Hepatocyte (in vitro differentiated cells): ENCODE measurements around the gene SLC25A12. TPM values are rescaled to one million over a fixed set of nuclear protein-coding genes. Genes with fewer than 3 reads are reported as not detected.
A peak's percentile ranks its signal among the peaks of the same experiment; 100 is the strongest.

Source experiments
- DNase-seq: peaks from one replicate; pipeline ENCODE4 v3.0.0-alpha.2; 2016; ENCODE audit warnings: low spot score
- H2AFZ ChIP-seq: fragments of 200-600 bp; sonication (generic); 2 replicates; pipeline ENCODE4 v1.6.0; 2016; ENCODE audit warnings: antibody characterized with exemption, mild to moderate bottlenecking
- H3K27ac ChIP-seq: fragments of 200-600 bp; sonication (generic); 2 replicates; pipeline ENCODE4 v1.5.1; 2016; ENCODE audit warnings: mild to moderate bottlenecking
- H3K27me3 ChIP-seq: fragments of 200-600 bp; sonication (generic); 2 replicates; pipeline ENCODE4 v1.6.1; 2016
- H3K36me3 ChIP-seq: fragments of 200-600 bp; sonication (generic); replicated peaks from 2 replicates; pipeline ENCODE4 v1.5.1; 2016; ENCODE audit warnings: low read depth; ENCODE audit not compliant: insufficient read depth
- H3K4me1 ChIP-seq: fragments of 200-600 bp; sonication (generic); 2 replicates; pipeline ENCODE4 v1.5.1; 2016; ENCODE audit warnings: mild to moderate bottlenecking, moderate library complexity; ENCODE audit not compliant: insufficient read depth
- H3K4me2 ChIP-seq: fragments of 200-600 bp; sonication (generic); 2 replicates; pipeline ENCODE4 v1.6.0; 2016
- H3K4me3 ChIP-seq: fragments of 200-600 bp; sonication (generic); 2 replicates; pipeline ENCODE4 v1.5.1; 2016; ENCODE audit warnings: mild to moderate bottlenecking
- H3K79me2 ChIP-seq: fragments of 200-600 bp; sonication (generic); 2 replicates; pipeline ENCODE4 v1.6.0; 2017; ENCODE audit warnings: mild to moderate bottlenecking
- H3K9me2 ChIP-seq: fragments of 200-600 bp; sonication (generic); replicated peaks from 2 replicates; pipeline ENCODE4 v1.6.0; 2017; ENCODE audit warnings: mild to moderate bottlenecking; ENCODE audit not compliant: insufficient read depth
- H3K9me3 ChIP-seq: fragments of 200-600 bp; sonication (generic); 2 replicates; pipeline ENCODE4 v1.5.1; 2016; ENCODE audit warnings: low read depth, mild to moderate bottlenecking
- H4K20me1 ChIP-seq: fragments of 200-600 bp; sonication (generic); 2 replicates; pipeline ENCODE4 v1.6.0; 2016; ENCODE audit warnings: mild to moderate bottlenecking; ENCODE audit not compliant: insufficient read depth, poor library complexity, severe bottlenecking
- CTCF ChIP-seq: fragments of 200-600 bp; sonication (generic); IDR thresholded peaks from 2 replicates; pipeline ENCODE4 v1.5.1; 2016; ENCODE audit warnings: antibody characterized with exemption, mild to moderate bottlenecking; ENCODE audit not compliant: poor library complexity
- EZH2 ChIP-seq: fragments of 200-600 bp; sonication (generic); IDR thresholded peaks from 2 replicates; pipeline ENCODE4 v1.6.1; 2016; ENCODE audit warnings: antibody characterized with exemption, mild to moderate bottlenecking, borderline replicate concordance
- EZH2phosphoT487 ChIP-seq: fragments of 200-600 bp; sonication (generic); IDR thresholded peaks from one replicate; pipeline ENCODE4 v1.6.1; 2018; ENCODE audit warnings: antibody characterized with exemption, mild to moderate bottlenecking, low read depth, moderate library complexity; ENCODE audit not compliant: unreplicated experiment, severe bottlenecking
- WGBS: methylation state at CpG from one replicate; pipeline ENCODE4 v1.1.6; 2016; ENCODE audit warnings: low lambda C conversion rate; ENCODE audit errors: missing lambda C conversion rate; 5-methylcytosine and 5-hydroxymethylcytosine counted together
- polyA plus RNA-seq: library from polyadenylated mRNA; unstranded; fragments of >200 nt; fragmentation: Nextera tagmentation; extraction: Ambion mirVana; gene quantifications from 2 replicates; pipeline ENCODE4 v1.2.1, GENCODE V29; 2016
- total RNA-seq: library from RNA; depleted of rRNA; stranded (reverse); fragments of >200 nt; gene quantifications from 2 replicates; pipeline ENCODE4 v1.2.3, GENCODE V29; 2014

The SLC25A12 gene
- total and polyA plus RNA-seq, 2 experiments from 2014 or later: 7.1 to 11.1 TPM

GRCh38 chr2:171879865-171880264, 14.2 kb downstream of the SLC25A12 start:
- 83% methylated on average over 1 of the region's 1 CpG for WGBS
- H3K79me2 ChIP-seq: no peaks in the 10 kb centered on the region
- H3K9me3 ChIP-seq: no peaks in the 10 kb centered on the region
- TF ChIP-seq CTCF: no peak
- no peak for TF ChIP-seq EZH2phosphoT487
- no peak for TF ChIP-seq EZH2
- no peak overlapping the region for H3K4me2 ChIP-seq
- H2AFZ ChIP-seq: no peak overlapping the region
- no peaks in the 10 kb centered on the region for H3K36me3 ChIP-seq
- H3K27ac ChIP-seq: no peak overlapping the region
- no peaks in the 10 kb centered on the region for H3K9me2 ChIP-seq
- H3K4me1 ChIP-seq: no peaks in the 10 kb centered on the region
- no peaks in the 10 kb centered on the region for H4K20me1 ChIP-seq
- H3K27me3 ChIP-seq: no peaks in the 10 kb centered on the region
- DNase-seq: no peak
- no peak overlapping the region for H3K4me3 ChIP-seq

- H3K79me2 ChIP-seq: no peaks in the 10 kb centered on the region
- H3K27ac ChIP-seq: peak overlapping the region; percentile 37
- no peaks in the 10 kb centered on the region for H3K27me3 ChIP-seq
- H3K4me3 ChIP-seq: no peak overlapping the region
- H2AFZ ChIP-seq: no peak overlapping the region
- peak; percentile 28 for DNase-seq
- 28% methylated on average over 2 of the region's 2 CpGs for WGBS
- TF ChIP-seq CTCF (no peak), EZH2phosphoT487 (no peak), EZH2 (no peak)
- H3K4me1 ChIP-seq: no peaks in the 10 kb centered on the region
- H3K36me3 ChIP-seq: no peaks in the 10 kb centered on the region
- no peaks in the 10 kb centered on the region for H4K20me1 ChIP-seq
- no peaks in the 10 kb centered on the region for H3K9me2 ChIP-seq
- H3K9me3 ChIP-seq: no peaks in the 10 kb centered on the region
- H3K4me2 ChIP-seq: no peak overlapping the region
Measured at GRCh38 chr2:171878481-171878993, 15.5 kb downstream of the SLC25A12 start.

- WGBS: 92% methylated on average over 12 of the region's 12 CpGs
Measured at GRCh38 chr2:171874963-171875362, 19.1 kb downstream of the SLC25A12 start.

More at GRCh38 chr2:171874963-171875362, 19.1 kb downstream of the SLC25A12 start:
- H4K20me1 ChIP-seq: no peaks in the 10 kb centered on the region
- H3K27ac ChIP-seq: no peak overlapping the region
- no peak overlapping the region for H2AFZ ChIP-seq
- no peaks in the 10 kb centered on the region for H3K36me3 ChIP-seq
- no peaks in the 10 kb centered on the region for H3K79me2 ChIP-seq
- no peak for DNase-seq
- H3K9me2 ChIP-seq: no peaks in the 10 kb centered on the region
- no peaks in the 10 kb centered on the region for H3K27me3 ChIP-seq
- H3K4me3 ChIP-seq: no peak overlapping the region
- no peak for TF ChIP-seq EZH2phosphoT487
- no peak for TF ChIP-seq CTCF
- TF ChIP-seq EZH2: no peak
- no peak overlapping the region for H3K4me2 ChIP-seq
- H3K4me1 ChIP-seq: no peaks in the 10 kb centered on the region
- no peaks in the 10 kb centered on the region for H3K9me3 ChIP-seq
